Kidney (tissue), 14 donors: ENCODE measurements around the gene SCNN1B. TPM values are rescaled to one million over a fixed set of nuclear protein-coding genes. Genes with fewer than 3 reads are reported as not detected.

Source experiments
- DNase-seq, 5 donors: peaks; one replicate each; pipeline ENCODE4 v3.0.0-alpha.2; 2013 to 2020
- FAIRE-seq: peaks from 2 replicates; lab custom pipeline; 2012; peaks lifted over from hg19 to GRCh38; lab: Jason Lieb, UNC
- H3K27ac ChIP-seq, 2 donors: one replicate each; pipeline ENCODE4 v1.7.0; 2013; ENCODE audit warnings: low read depth in 2 of 2, low read length in 2 of 2, inconsistent platforms in 1 of 2
- H3K27me3 ChIP-seq: one replicate; pipeline ENCODE4 v1.7.1; 2013; ENCODE audit warnings: low read length, inconsistent platforms; ENCODE audit not compliant: control insufficient read depth, insufficient read depth
- H3K36me3 ChIP-seq, 3 donors: one replicate each; pipeline versions ENCODE4 v1.7.0 to v1.7.1; 2013; ENCODE audit warnings: low read length in 3 of 3, control low read depth in 1 of 3, inconsistent platforms in 1 of 3; ENCODE audit not compliant: insufficient read depth in 3 of 3, control insufficient read depth in 2 of 3
- H3K4me1 ChIP-seq, 3 donors: one replicate each; pipeline versions ENCODE4 v1.7.0 to v1.7.1; 2013; ENCODE audit warnings: low read length in 3 of 3, inconsistent platforms in 1 of 3, low read depth in 1 of 3; ENCODE audit not compliant: control insufficient read depth in 2 of 3, insufficient read depth in 2 of 3
- H3K4me3 ChIP-seq, 3 donors: one replicate each; pipeline versions ENCODE4 v1.7.0 to v1.8.1; 2013; ENCODE audit warnings: low read length in 3 of 3, control low read depth in 1 of 3, inconsistent platforms in 1 of 3
- H3K9ac ChIP-seq, 3 donors: one replicate each; pipeline versions ENCODE4 v1.7.0 to v1.7.1; 2013; ENCODE audit warnings: low read length in 3 of 3, control low read depth in 1 of 3, inconsistent platforms in 1 of 3
- H3K9me3 ChIP-seq, 3 donors: one replicate each; pipeline versions ENCODE4 v1.7.0 to v1.7.1; 2013; ENCODE audit warnings: low read length in 3 of 3, control low read depth in 1 of 3, inconsistent platforms in 1 of 3; ENCODE audit not compliant: control insufficient read depth in 2 of 3, insufficient read depth in 1 of 3
- CTCF ChIP-seq: IDR thresholded peaks from 3 replicates; pipeline ENCODE4 v1.5.1; 2012; ENCODE audit warnings: mild to moderate bottlenecking, moderate library complexity, borderline replicate concordance; ENCODE audit not compliant: insufficient read depth; ENCODE audit errors: extremely low read depth
- intact Hi-C: fragments of 100-400 bp; cut with DNase I; formaldehyde crosslinking; loops from one replicate; pipeline ENCODE4 v1.11.1; 2022
- polyA plus RNA-seq: library from polyadenylated mRNA; stranded (reverse); fragments of 350-450 nt; fragmentation: Illumina TruSeq; extraction: RNeasy Lipid Tissue Mini Kit (QIAGEN cat#74804); gene quantifications from one replicate; pipeline ENCODE4 v1.2.3, GENCODE V29; 2014; ENCODE audit warnings: low read depth, low replicate concordance; ENCODE audit not compliant: insufficient read depth
- total RNA-seq: library from RNA; stranded (reverse); fragmentation: NEBNext Ultra II Directional; extraction: Animal tissue kit (Norgen Biotek cat#: 25700); gene quantifications from one replicate; pipeline ENCODE4 v1.2.1, GENCODE V29; 2021
- donor health status: control.
- donor health status: control.
- donor health status: control.
- donor health status: control.
- donor health status: control.
- donor health status: DM: yes; HTN: yes; CAD: no.
- donor health status: Normal renal cell carcinoma (clear cell type).

The SCNN1B gene
- total and polyA plus RNA-seq, 2 donors from 2014 or later, result 7.8 to 62.9 TPM

- Histone ChIP-seq H3K27me3 (no peaks in the 10 kb centered on the region), H3K9me3 (no peaks in the 10 kb centered on the region), H3K4me1 (no peaks in the 10 kb centered on the region), H3K36me3 (no peaks in the 10 kb centered on the region), H3K27ac (no peak overlapping the region), H3K9ac (no peak overlapping the region), H3K4me3 (no peak overlapping the region)
- intact Hi-C loops, result no loop called here
- no peak for TF ChIP-seq CTCF
- FAIRE-seq (no peak), DNase-seq (no peak)
These were observed 13.9 kb upstream of the SCNN1B start for GRCh38 chr16:23288209-23288608.

GRCh38 chr16:23288726-23289512 is 13.2 kb upstream of the SCNN1B start:
- Histone ChIP-seq H3K9me3 (no peaks in the 10 kb centered on the region), H3K36me3 (no peaks in the 10 kb centered on the region), H3K27me3 (no peaks in the 10 kb centered on the region), H3K9ac (no peak overlapping the region), H3K4me1 (no peaks in the 10 kb centered on the region), H3K27ac (no peak overlapping the region), H3K4me3 (no peak overlapping the region)
- TF ChIP-seq CTCF, result no peak
- FAIRE-seq (no peak), DNase-seq (no peak)
- intact Hi-C loops, result no loop called here

GRCh38 chr16:23290189-23291062 is 11.7 kb upstream of the SCNN1B start:
- Histone ChIP-seq H3K4me1 (no peaks in the 10 kb centered on the region), H3K9me3 (no peaks in the 10 kb centered on the region), H3K36me3 (no peaks in the 10 kb centered on the region), H3K27ac (no peak overlapping the region), H3K9ac (no peak overlapping the region), H3K4me3 (no peak overlapping the region), H3K27me3 (no peaks in the 10 kb centered on the region)
- TF ChIP-seq CTCF, result no peak
- FAIRE-seq (no peak), DNase-seq (no peak)
- intact Hi-C loops, result no loop called here
